ENCODE results near the gene POLR2H.

- no peak for TF ChIP-seq POLR2A (IDR thresholded peaks at IDR 0.05; ENCODE audit: low read depth, low read length)
- TF ChIP-seq, protein P1, sequence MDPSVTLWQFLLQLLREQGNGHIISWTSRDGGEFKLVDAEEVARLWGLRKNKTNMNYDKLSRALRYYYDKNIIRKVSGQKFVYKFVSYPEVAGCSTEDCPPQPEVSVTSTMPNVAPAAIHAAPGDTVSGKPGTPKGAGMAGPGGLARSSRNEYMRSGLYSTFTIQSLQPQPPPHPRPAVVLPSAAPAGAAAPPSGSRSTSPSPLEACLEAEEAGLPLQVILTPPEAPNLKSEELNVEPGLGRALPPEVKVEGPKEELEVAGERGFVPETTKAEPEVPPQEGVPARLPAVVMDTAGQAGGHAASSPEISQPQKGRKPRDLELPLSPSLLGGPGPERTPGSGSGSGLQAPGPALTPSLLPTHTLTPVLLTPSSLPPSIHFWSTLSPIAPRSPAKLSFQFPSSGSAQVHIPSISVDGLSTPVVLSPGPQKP (IDR thresholded peaks at IDR 0.05; ENCODE audit: borderline replicate concordance, low read depth, low read length): no peak
- TF ChIP-seq, protein P2, sequence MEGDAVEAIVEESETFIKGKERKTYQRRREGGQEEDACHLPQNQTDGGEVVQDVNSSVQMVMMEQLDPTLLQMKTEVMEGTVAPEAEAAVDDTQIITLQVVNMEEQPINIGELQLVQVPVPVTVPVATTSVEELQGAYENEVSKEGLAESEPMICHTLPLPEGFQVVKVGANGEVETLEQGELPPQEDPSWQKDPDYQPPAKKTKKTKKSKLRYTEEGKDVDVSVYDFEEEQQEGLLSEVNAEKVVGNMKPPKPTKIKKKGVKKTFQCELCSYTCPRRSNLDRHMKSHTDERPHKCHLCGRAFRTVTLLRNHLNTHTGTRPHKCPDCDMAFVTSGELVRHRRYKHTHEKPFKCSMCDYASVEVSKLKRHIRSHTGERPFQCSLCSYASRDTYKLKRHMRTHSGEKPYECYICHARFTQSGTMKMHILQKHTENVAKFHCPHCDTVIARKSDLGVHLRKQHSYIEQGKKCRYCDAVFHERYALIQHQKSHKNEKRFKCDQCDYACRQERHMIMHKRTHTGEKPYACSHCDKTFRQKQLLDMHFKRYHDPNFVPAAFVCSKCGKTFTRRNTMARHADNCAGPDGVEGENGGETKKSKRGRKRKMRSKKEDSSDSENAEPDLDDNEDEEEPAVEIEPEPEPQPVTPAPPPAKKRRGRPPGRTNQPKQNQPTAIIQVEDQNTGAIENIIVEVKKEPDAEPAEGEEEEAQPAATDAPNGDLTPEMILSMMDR (conservative IDR thresholded peaks at IDR 0.05; ENCODE audit: low read depth, low read length): no peak
- no peak for TF ChIP-seq MAFK (IDR thresholded peaks at IDR 0.05; ENCODE audit: low read depth, low read length)
- TF ChIP-seq RCOR1 (IDR thresholded peaks at IDR 0.05; ENCODE audit: insufficient replicate concordance, low read length): no peak
- TF ChIP-seq RAD21 (IDR thresholded peaks at IDR 0.05; ENCODE audit: low read length): no peak
- no peak for TF ChIP-seq FOS (IDR thresholded peaks at IDR 0.05; ENCODE audit: low read depth, low read length)
- TF ChIP-seq RFX5 (IDR thresholded peaks at IDR 0.05; ENCODE audit: low read depth, low read length): no peak
- TF ChIP-seq SMC3 (IDR thresholded peaks at IDR 0.05; ENCODE audit: low read depth, low read length): no peak
- TF ChIP-seq CHD1 (IDR thresholded peaks at IDR 0.05; ENCODE audit: low read depth, low read length): no peak
- no peak for TF ChIP-seq BHLHE40 (IDR thresholded peaks at IDR 0.05; ENCODE audit: low read depth, low read length)
- TF ChIP-seq MXI1 (IDR thresholded peaks at IDR 0.05; ENCODE audit: borderline replicate concordance, low read depth, low read length): no peak
Measured at GRCh38 chr3:184380627-184381260, 19.2 kb downstream of the POLR2H start.

Measured in IMR-90 (cell line).